ENCODE results near the gene FGF5.

The FGF5 gene

DNA sequence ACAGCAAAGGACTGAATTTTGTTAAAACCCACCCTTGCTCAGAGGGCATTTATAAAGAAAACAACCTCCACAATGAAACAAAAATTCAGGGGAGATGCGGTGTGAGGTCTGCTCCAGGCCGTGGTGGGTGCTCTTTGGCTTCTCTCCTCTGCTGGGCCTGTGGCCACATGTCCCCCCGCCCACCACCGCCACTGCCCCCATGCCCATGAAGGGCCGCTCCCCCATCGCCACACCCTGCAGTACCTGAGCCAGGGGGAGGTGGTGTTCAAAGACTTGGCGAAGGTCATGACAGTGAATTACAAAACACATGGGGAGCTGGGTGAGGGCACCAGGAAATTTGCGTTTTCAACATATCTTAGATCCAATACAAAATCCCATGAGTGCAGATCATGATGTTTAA, 54.9 kb downstream of the FGF5 start:
- in situ Hi-C loops (cut with HindIII; ENCODE audit: low pct_ligation_motif_present, low pct_unique_long_range_greater_than_20kb, low sequenced_read_pairs), result no loop called here
- DNase-seq, result no peak

GRCh38 chr4:80321776-80322175, 55.3 kb downstream of the FGF5 start:
- in situ Hi-C loops (cut with HindIII; ENCODE audit: low pct_ligation_motif_present, low pct_unique_long_range_greater_than_20kb, low sequenced_read_pairs), result no loop called here
- DNase-seq, result no peak

- in situ Hi-C loops (cut with HindIII; ENCODE audit: low pct_ligation_motif_present, low pct_unique_long_range_greater_than_20kb, low sequenced_read_pairs), result no loop called here
- DNase-seq, result peak; percentile 41
Observed at GRCh38 chr4:80322716-80323115, 56.3 kb downstream of the FGF5 start.

GRCh38 chr4:80324171-80324570, 57.7 kb downstream of the FGF5 start:
- no peak for DNase-seq
- in situ Hi-C loops (cut with HindIII; ENCODE audit: low pct_ligation_motif_present, low pct_unique_long_range_greater_than_20kb, low sequenced_read_pairs), result no loop called here

GRCh38 chr4:80331693-80332092, 65.2 kb downstream of the FGF5 start:
- DNase-seq, result no peak
- in situ Hi-C loops (cut with HindIII; ENCODE audit: low pct_ligation_motif_present, low pct_unique_long_range_greater_than_20kb, low sequenced_read_pairs), result no loop called here

GRCh38 chr4:80333121-80333520, 66.7 kb downstream of the FGF5 start:
- in situ Hi-C loops (cut with HindIII; ENCODE audit: low pct_ligation_motif_present, low pct_unique_long_range_greater_than_20kb, low sequenced_read_pairs), result no loop called here

DNA sequence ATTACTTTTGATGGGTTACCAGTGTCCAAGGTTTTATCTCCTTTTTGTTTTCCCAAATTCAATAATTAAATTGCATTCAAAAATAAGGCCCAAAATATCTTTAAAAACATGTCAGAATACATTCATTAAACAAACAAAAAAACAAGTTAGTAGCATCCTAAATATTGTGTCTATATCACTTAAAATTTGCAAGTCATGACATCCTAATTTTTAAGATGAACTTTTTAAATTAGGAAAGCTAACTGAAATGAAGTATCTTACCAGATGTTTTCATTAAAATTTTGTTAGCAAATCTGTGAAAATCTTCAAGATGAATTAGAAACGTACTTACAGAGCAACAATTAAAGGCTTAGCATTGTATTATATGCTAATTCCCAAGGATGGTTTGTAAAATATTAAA, 68.1 kb downstream of the FGF5 start:
- no peak for DNase-seq
- in situ Hi-C loops (cut with HindIII; ENCODE audit: low pct_ligation_motif_present, low pct_unique_long_range_greater_than_20kb, low sequenced_read_pairs), result no loop called here

More at GRCh38 chr4:80333121-80333520, 66.7 kb downstream of the FGF5 start:
- DNase-seq, result no peak

- in situ Hi-C loops (cut with HindIII; ENCODE audit: low pct_ligation_motif_present, low pct_unique_long_range_greater_than_20kb, low sequenced_read_pairs), result no loop called here
- DNase-seq, result no peak
Observed at GRCh38 chr4:80335226-80335553, 68.7 kb downstream of the FGF5 start.

DNA sequence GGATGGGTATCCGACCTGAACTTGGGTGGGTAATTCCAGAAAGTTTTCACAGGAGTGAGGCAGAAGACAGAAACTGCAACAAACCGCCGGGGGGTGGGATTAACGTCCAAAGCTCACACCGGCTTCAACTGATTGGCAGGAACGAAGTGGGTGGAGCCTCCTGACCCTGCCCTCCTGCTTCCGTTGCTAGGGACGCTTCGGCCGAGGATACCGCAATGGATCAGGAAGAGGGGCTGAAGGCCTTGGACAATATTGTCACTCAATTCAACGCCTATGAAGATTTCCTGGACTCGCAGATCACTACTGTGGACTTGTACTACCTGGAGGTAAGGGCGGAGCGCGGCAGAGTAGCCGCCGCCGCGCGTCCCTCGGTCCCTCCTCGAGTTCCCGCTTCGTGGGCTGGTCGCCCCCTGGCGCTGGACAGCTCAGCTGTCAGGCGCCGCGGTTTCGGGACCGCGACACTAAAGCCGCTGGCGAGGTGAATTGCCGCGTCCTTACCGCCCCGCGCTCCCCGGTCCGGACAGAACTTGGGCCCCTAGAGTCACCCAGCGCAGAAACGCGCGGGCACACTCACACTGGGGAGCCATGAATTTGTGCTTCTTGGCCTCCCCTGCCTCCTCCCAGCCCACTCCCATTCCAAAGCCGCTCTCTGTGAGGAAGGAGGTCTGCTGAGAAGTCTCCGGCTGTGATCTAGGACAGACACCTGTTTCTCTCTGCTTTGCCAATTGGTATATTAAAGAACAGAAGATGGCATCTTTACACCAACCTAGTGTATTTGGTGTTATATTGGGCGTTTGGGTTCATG, 69.3 kb downstream of the FGF5 start, which contains the start of gene CFAP299:
TSS of gene CFAP299 (plus strand) at position 177 of the 805 bp plus-strand sequence.
- in situ Hi-C loops (cut with HindIII; ENCODE audit: low pct_ligation_motif_present, low pct_unique_long_range_greater_than_20kb, low sequenced_read_pairs), result no loop called here
- peak; percentile 88 for DNase-seq

DNA sequence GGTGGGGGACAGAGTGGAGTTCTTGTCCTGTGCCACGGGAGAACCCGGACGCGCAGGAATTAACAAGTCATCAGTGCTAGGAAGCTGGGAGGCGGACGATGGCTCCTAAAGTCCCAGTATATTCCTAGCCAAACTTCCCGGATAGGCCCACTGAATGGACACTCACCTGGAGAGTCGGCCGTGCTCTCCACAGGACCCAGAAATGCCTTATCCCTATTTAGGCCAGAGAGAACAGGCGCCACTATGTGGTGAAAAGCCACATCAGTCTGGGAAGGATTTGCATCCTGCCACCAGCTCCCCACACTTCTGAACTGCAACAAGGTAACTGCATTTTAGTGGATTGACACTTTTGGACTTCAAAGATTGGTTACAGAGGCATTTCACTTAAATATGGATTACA, 70.1 kb downstream of the FGF5 start:
- in situ Hi-C loops (cut with HindIII; ENCODE audit: low pct_ligation_motif_present, low pct_unique_long_range_greater_than_20kb, low sequenced_read_pairs), result no loop called here
- DNase-seq, result peak; percentile 29

GRCh38 chr4:80340036-80340435, 73.6 kb downstream of the FGF5 start:
- in situ Hi-C loops (cut with HindIII; ENCODE audit: low pct_ligation_motif_present, low pct_unique_long_range_greater_than_20kb, low sequenced_read_pairs), result no loop called here
- no peak for DNase-seq
